HEK293 (cell line): Measurements from ENCODE around the gene MAML3.

Experiments
- CTCF ChIA-PET: fragments of 350-600 bp; formaldehyde crosslinking; extraction: SDS; loops from one replicate; lab custom pipeline; 2021; ENCODE audit warnings: antibody characterized with exemption; lab: Yijun Ruan, JAX
- POLR2A ChIA-PET: fragments of 300-600 bp; formaldehyde crosslinking; extraction: SDS; loops from one replicate; lab custom pipeline; 2020; ENCODE audit warnings: antibody characterized with exemption, inconsistent platforms; lab: Yijun Ruan, JAX
- H3K27ac ChIP-seq: fragments of 200-500 bp; sonication (Bioruptor generic); 2 replicates; pipeline ENCODE4 v1.5.1; 2014; ENCODE audit warnings: low read depth, low read length, control low read depth, inconsistent platforms; ENCODE audit errors: extremely low read depth
- H3K36me3 ChIP-seq, 2 experiments: fragments of 200-500 bp in 1 of 2; sonication (Bioruptor generic) in 1 of 2; 1 replicate in 1 of 2; 2 replicates in 1 of 2; pipeline ENCODE4 v1.5.1; 2014 to 2017; ENCODE audit warnings: inconsistent platforms in 2 of 2, low read length in 2 of 2; ENCODE audit not compliant: control insufficient read depth in 2 of 2, insufficient read depth in 1 of 2
- H3K4me1 ChIP-seq: fragments of 200-500 bp; sonication (Bioruptor generic); 2 replicates; pipeline ENCODE4 v1.5.1; 2014; ENCODE audit warnings: mild to moderate bottlenecking, low read length, inconsistent platforms; ENCODE audit not compliant: control insufficient read depth, insufficient read depth
- H3K4me3 ChIP-seq: 2 replicates; pipeline ENCODE4 v1.5.1; 2011; ENCODE audit warnings: low read depth, mild to moderate bottlenecking, control low read depth, low read length, moderate library complexity
- H3K9me3 ChIP-seq: fragments of 200-500 bp; sonication (Bioruptor generic); 2 replicates; pipeline ENCODE4 v1.5.1; 2014; ENCODE audit warnings: low read depth, low read length, inconsistent platforms; ENCODE audit not compliant: control insufficient read depth, insufficient read depth
- GLI2 ChIP-seq: fragments of 450-650 bp; formaldehyde crosslinking; IDR thresholded peaks from 2 replicates; pipeline ENCODE4; 2017; ENCODE audit warnings: missing biosample characterization, missing genetic modification characterization, low read depth, borderline replicate concordance
- KLF1 ChIP-seq: fragments of 450-650 bp; formaldehyde crosslinking; IDR thresholded peaks from 2 replicates; pipeline ENCODE4 v1.5.1; 2016; ENCODE audit warnings: missing biosample characterization, missing genetic modification characterization
- KLF7 ChIP-seq: fragments of 450-650 bp; formaldehyde crosslinking; IDR thresholded peaks from 2 replicates; pipeline ENCODE4 v1.5.1; 2016; ENCODE audit warnings: missing biosample characterization, missing genetic modification characterization, borderline replicate concordance
- MYNN ChIP-seq: fragments of 450-650 bp; formaldehyde crosslinking; IDR thresholded peaks from 2 replicates; pipeline ENCODE4 v1.5.1; 2016; ENCODE audit warnings: missing biosample characterization, missing genetic modification characterization, borderline replicate concordance
- PRDM6 ChIP-seq: fragments of 450-650 bp; formaldehyde crosslinking; IDR thresholded peaks from 2 replicates; pipeline ENCODE4 v1.5.1; 2017; ENCODE audit warnings: missing biosample characterization, missing genetic modification characterization
- TSHZ1 ChIP-seq: fragments of 450-650 bp; formaldehyde crosslinking; IDR thresholded peaks from 2 replicates; pipeline ENCODE4 v1.5.1; 2016; ENCODE audit warnings: missing biosample characterization, missing genetic modification characterization, borderline replicate concordance
- WT1 ChIP-seq: fragments of 450-650 bp; formaldehyde crosslinking; IDR thresholded peaks from 2 replicates; pipeline ENCODE4 v1.5.1; 2016; ENCODE audit warnings: missing biosample characterization, missing genetic modification characterization
- ZBTB10 ChIP-seq: fragments of 450-650 bp; formaldehyde crosslinking; IDR thresholded peaks from 2 replicates; pipeline ENCODE4 v1.5.1; 2016; ENCODE audit warnings: missing biosample characterization, missing genetic modification characterization
- ZBTB6 ChIP-seq: fragments of 450-650 bp; formaldehyde crosslinking; IDR thresholded peaks from 2 replicates; pipeline ENCODE4 v1.5.1; 2017; ENCODE audit warnings: missing biosample characterization, missing genetic modification characterization
- ZFHX2 ChIP-seq: fragments of 450-650 bp; formaldehyde crosslinking; conservative IDR thresholded peaks from 2 replicates; pipeline ENCODE4 v1.5.1; 2016; ENCODE audit warnings: missing biosample characterization, missing genetic modification characterization
- ZNF112 ChIP-seq: fragments of 450-650 bp; formaldehyde crosslinking; IDR thresholded peaks from 2 replicates; pipeline ENCODE4 v1.5.0; 2017; ENCODE audit warnings: missing biosample characterization, missing genetic modification characterization
- ZNF138 ChIP-seq: fragments of 450-650 bp; formaldehyde crosslinking; IDR thresholded peaks from 2 replicates; pipeline ENCODE4 v1.5.1; 2016; ENCODE audit warnings: missing biosample characterization, missing genetic modification characterization, borderline replicate concordance
- ZNF19 ChIP-seq: fragments of 450-650 bp; formaldehyde crosslinking; IDR thresholded peaks from 2 replicates; pipeline ENCODE4; 2016; ENCODE audit warnings: missing biosample characterization, missing genetic modification characterization, low read depth
- ZNF292 ChIP-seq: fragments of 450-650 bp; formaldehyde crosslinking; IDR thresholded peaks from 2 replicates; pipeline ENCODE4 v1.5.1; 2016; ENCODE audit warnings: low read depth, missing biosample characterization, missing genetic modification characterization, borderline replicate concordance
- ZNF354C ChIP-seq: fragments of 450-650 bp; formaldehyde crosslinking; IDR thresholded peaks from 2 replicates; pipeline ENCODE4 v1.5.1; 2016; ENCODE audit warnings: missing biosample characterization, missing genetic modification characterization, low read depth, borderline replicate concordance
- ZNF391 ChIP-seq: fragments of 450-650 bp; formaldehyde crosslinking; IDR thresholded peaks from 2 replicates; pipeline ENCODE4 v1.5.1; 2016; ENCODE audit warnings: low read depth, missing biosample characterization, missing genetic modification characterization, borderline replicate concordance
- ZNF423 ChIP-seq: fragments of 450-650 bp; formaldehyde crosslinking; IDR thresholded peaks from 2 replicates; pipeline ENCODE4 v1.5.1; 2016; ENCODE audit warnings: missing biosample characterization, missing genetic modification characterization
- ZNF585B ChIP-seq: fragments of 450-650 bp; formaldehyde crosslinking; IDR thresholded peaks from 2 replicates; pipeline ENCODE4 v1.5.1; 2016; ENCODE audit warnings: missing biosample characterization, missing genetic modification characterization
- ZNF645 ChIP-seq: fragments of 450-650 bp; formaldehyde crosslinking; IDR thresholded peaks from 2 replicates; pipeline ENCODE4; 2016; ENCODE audit warnings: missing biosample characterization, missing genetic modification characterization
- ZNF76 ChIP-seq: fragments of 450-650 bp; formaldehyde crosslinking; IDR thresholded peaks from 2 replicates; pipeline ENCODE4; 2016; ENCODE audit warnings: low read depth, missing biosample characterization, missing genetic modification characterization, borderline replicate concordance

The MAML3 gene

GRCh38 chr4:139674875-139675550 lies 479.0 kb downstream of the MAML3 start (continued):
- TF ChIP-seq ZNF645 (tag by site-specific recombination): no peak
- TF ChIP-seq ZNF585B: no peak
- TF ChIP-seq TSHZ1: no peak
- no peak for TF ChIP-seq ZNF423 (tag by site-specific recombination)
- TF ChIP-seq KLF7 (tag by site-specific recombination): no peak
- TF ChIP-seq ZNF112: no peak

- no peak overlapping the region for H3K4me3 ChIP-seq
- H3K27ac ChIP-seq: no peak overlapping the region
- no peaks in the 10 kb centered on the region for H3K4me1 ChIP-seq
- H3K36me3 ChIP-seq: peaks cover 0 to 4% of the 10 kb centered on the region in 2 experiments; a peak in 2 of 3 replicates
- H3K9me3 ChIP-seq: no peaks in the 10 kb centered on the region
- POLR2A ChIA-PET: no interaction called here
- CTCF ChIA-PET: interaction anchor here (0.5 to 0.6 kb wide), 2 partner anchors 265 to 608 kb away, joined by 3 read pairs; no protein-coding TSS in a partner anchor
- no peak for TF ChIP-seq ZBTB6 (tag by site-specific recombination)
- no peak for TF ChIP-seq ZFHX2 (tag by site-specific recombination)
- no peak for TF ChIP-seq WT1 (tag by site-specific recombination)
- no peak for TF ChIP-seq ZBTB10 (tag by site-specific recombination)
- TF ChIP-seq KLF1 (tag by site-specific recombination): no peak
- no peak for TF ChIP-seq MYNN (tag by site-specific recombination)
- no peak for TF ChIP-seq PRDM6
- no peak for TF ChIP-seq ZNF76 (tag by site-specific recombination)
- no peak for TF ChIP-seq ZNF292 (tag by site-specific recombination)
- no peak for TF ChIP-seq ZNF19 (tag by site-specific recombination)
- no peak for TF ChIP-seq GLI2 (tag by site-specific recombination)
- no peak for TF ChIP-seq ZNF391 (tag by site-specific recombination)
- TF ChIP-seq ZNF138 (tag by site-specific recombination): no peak
- TF ChIP-seq TSHZ1: no peak
- no peak for TF ChIP-seq ZNF354C
These were observed 481.3 kb downstream of the MAML3 start for GRCh38 chr4:139672732-139673131.
